Hepatocyte (in vitro differentiated cells): ENCODE data around the gene RSAD1. TPM values are rescaled to one million over a fixed set of nuclear protein-coding genes. Genes with fewer than 3 reads are reported as not detected.

Experiments
- DNase-seq: peaks from one replicate; pipeline ENCODE4 v3.0.0-alpha.2; 2016; ENCODE audit warnings: low spot score
- H2AFZ ChIP-seq: fragments of 200-600 bp; sonication (generic); 2 replicates; pipeline ENCODE4 v1.6.0; 2016; ENCODE audit warnings: antibody characterized with exemption, mild to moderate bottlenecking
- H3K27ac ChIP-seq: fragments of 200-600 bp; sonication (generic); 2 replicates; pipeline ENCODE4 v1.5.1; 2016; ENCODE audit warnings: mild to moderate bottlenecking
- H3K27me3 ChIP-seq: fragments of 200-600 bp; sonication (generic); 2 replicates; pipeline ENCODE4 v1.6.1; 2016
- H3K36me3 ChIP-seq: fragments of 200-600 bp; sonication (generic); replicated peaks from 2 replicates; pipeline ENCODE4 v1.5.1; 2016; ENCODE audit warnings: low read depth; ENCODE audit not compliant: insufficient read depth
- H3K4me1 ChIP-seq: fragments of 200-600 bp; sonication (generic); 2 replicates; pipeline ENCODE4 v1.5.1; 2016; ENCODE audit warnings: mild to moderate bottlenecking, moderate library complexity; ENCODE audit not compliant: insufficient read depth
- H3K4me2 ChIP-seq: fragments of 200-600 bp; sonication (generic); 2 replicates; pipeline ENCODE4 v1.6.0; 2016
- H3K4me3 ChIP-seq: fragments of 200-600 bp; sonication (generic); 2 replicates; pipeline ENCODE4 v1.5.1; 2016; ENCODE audit warnings: mild to moderate bottlenecking
- H3K79me2 ChIP-seq: fragments of 200-600 bp; sonication (generic); 2 replicates; pipeline ENCODE4 v1.6.0; 2017; ENCODE audit warnings: mild to moderate bottlenecking
- H3K9me2 ChIP-seq: fragments of 200-600 bp; sonication (generic); replicated peaks from 2 replicates; pipeline ENCODE4 v1.6.0; 2017; ENCODE audit warnings: mild to moderate bottlenecking; ENCODE audit not compliant: insufficient read depth
- H3K9me3 ChIP-seq: fragments of 200-600 bp; sonication (generic); 2 replicates; pipeline ENCODE4 v1.5.1; 2016; ENCODE audit warnings: low read depth, mild to moderate bottlenecking
- H4K20me1 ChIP-seq: fragments of 200-600 bp; sonication (generic); 2 replicates; pipeline ENCODE4 v1.6.0; 2016; ENCODE audit warnings: mild to moderate bottlenecking; ENCODE audit not compliant: insufficient read depth, poor library complexity, severe bottlenecking
- CTCF ChIP-seq: fragments of 200-600 bp; sonication (generic); IDR thresholded peaks from 2 replicates; pipeline ENCODE4 v1.5.1; 2016; ENCODE audit warnings: antibody characterized with exemption, mild to moderate bottlenecking; ENCODE audit not compliant: poor library complexity
- EZH2 ChIP-seq: fragments of 200-600 bp; sonication (generic); IDR thresholded peaks from 2 replicates; pipeline ENCODE4 v1.6.1; 2016; ENCODE audit warnings: antibody characterized with exemption, mild to moderate bottlenecking, borderline replicate concordance
- EZH2phosphoT487 ChIP-seq: fragments of 200-600 bp; sonication (generic); IDR thresholded peaks from one replicate; pipeline ENCODE4 v1.6.1; 2018; ENCODE audit warnings: antibody characterized with exemption, mild to moderate bottlenecking, low read depth, moderate library complexity; ENCODE audit not compliant: unreplicated experiment, severe bottlenecking
- WGBS: methylation state at CpG from one replicate; pipeline ENCODE4 v1.1.6; 2016; ENCODE audit warnings: low lambda C conversion rate; ENCODE audit errors: missing lambda C conversion rate; 5-methylcytosine and 5-hydroxymethylcytosine counted together
- polyA plus RNA-seq: library from polyadenylated mRNA; unstranded; fragments of >200 nt; fragmentation: Nextera tagmentation; extraction: Ambion mirVana; gene quantifications from 2 replicates; pipeline ENCODE4 v1.2.1, GENCODE V29; 2016
- total RNA-seq: library from RNA; depleted of rRNA; stranded (reverse); fragments of >200 nt; gene quantifications from 2 replicates; pipeline ENCODE4 v1.2.3, GENCODE V29; 2014

The RSAD1 gene
- total and polyA plus RNA-seq, 2 experiments from 2014 or later: 28.6 to 44.2 TPM

- H2AFZ ChIP-seq: no peak overlapping the region
- H3K4me1 ChIP-seq: peaks cover 4% of the 10 kb centered on the region
- TF ChIP-seq CTCF (no peak), EZH2 (no peak), EZH2phosphoT487 (no peak)
- H3K9me2 ChIP-seq: no peaks in the 10 kb centered on the region
- H3K27ac ChIP-seq: no peak overlapping the region
- H3K4me2 ChIP-seq: no peak overlapping the region
- no peaks in the 10 kb centered on the region for H4K20me1 ChIP-seq
- no peaks in the 10 kb centered on the region for H3K36me3 ChIP-seq
- H3K9me3 ChIP-seq: no peaks in the 10 kb centered on the region
- peaks cover 19% of the 10 kb centered on the region for H3K79me2 ChIP-seq
- no peaks in the 10 kb centered on the region for H3K27me3 ChIP-seq
- DNase-seq: no peak
- 76% methylated on average over 7 of the region's 7 CpGs for WGBS
- H3K4me3 ChIP-seq: no peak overlapping the region
Measured at GRCh38 chr17:50451943-50452629, 26.6 kb upstream of the RSAD1 start.

- Histone ChIP-seq H3K9me3 (no peaks in the 10 kb centered on the region), H3K79me2 (peaks cover 13% of the 10 kb centered on the region), H3K4me1 (no peaks in the 10 kb centered on the region), H3K27ac (no peak overlapping the region), H3K4me2 (no peak overlapping the region), H3K9me2 (no peaks in the 10 kb centered on the region), H4K20me1 (no peaks in the 10 kb centered on the region), H2AFZ (no peak overlapping the region), H3K36me3 (no peaks in the 10 kb centered on the region), H3K27me3 (no peaks in the 10 kb centered on the region), H3K4me3 (no peak overlapping the region)
- TF ChIP-seq CTCF: no peak
- no peak for TF ChIP-seq EZH2
- TF ChIP-seq EZH2phosphoT487: no peak
- 86% methylated on average over 10 of the region's 10 CpGs for WGBS
- no peak for DNase-seq
Measured at GRCh38 chr17:50452630-50453300, 25.9 kb upstream of the RSAD1 start.

- Histone ChIP-seq H4K20me1 (no peaks in the 10 kb centered on the region), H2AFZ (no peak overlapping the region), H3K79me2 (peaks cover 13% of the 10 kb centered on the region), H3K4me1 (peaks cover 5% of the 10 kb centered on the region), H3K27me3 (no peaks in the 10 kb centered on the region), H3K9me3 (no peaks in the 10 kb centered on the region), H3K9me2 (no peaks in the 10 kb centered on the region), H3K4me3 (no peak overlapping the region), H3K27ac (no peak overlapping the region), H3K36me3 (no peaks in the 10 kb centered on the region), H3K4me2 (no peak overlapping the region)
- 91% methylated on average over 3 of the region's 3 CpGs for WGBS
- TF ChIP-seq CTCF: no peak
- no peak for TF ChIP-seq EZH2
- TF ChIP-seq EZH2phosphoT487: no peak
- no peak for DNase-seq
Measured at GRCh38 chr17:50453901-50454300, 24.8 kb upstream of the RSAD1 start.
